IPS-11a (cell line): Measurements from ENCODE around the gene KDM6A.
"Not testable (repeated sequence)": the region's sequence is repeated elsewhere in the genome, so short reads cannot be mapped to it uniquely, and the experiment has no call there.

ENCODE experiments used
- H3K4me3 ChIP-seq: one replicate; pipeline ENCODE4 v1.5.1; 2013; ENCODE audit warnings: low read depth, low read length, control low read depth

The KDM6A gene

GRCh38 chrX:44884944-44885343 is 12.0 kb downstream of the KDM6A start:
- no peak overlapping the region for H3K4me3 ChIP-seq

DNA sequence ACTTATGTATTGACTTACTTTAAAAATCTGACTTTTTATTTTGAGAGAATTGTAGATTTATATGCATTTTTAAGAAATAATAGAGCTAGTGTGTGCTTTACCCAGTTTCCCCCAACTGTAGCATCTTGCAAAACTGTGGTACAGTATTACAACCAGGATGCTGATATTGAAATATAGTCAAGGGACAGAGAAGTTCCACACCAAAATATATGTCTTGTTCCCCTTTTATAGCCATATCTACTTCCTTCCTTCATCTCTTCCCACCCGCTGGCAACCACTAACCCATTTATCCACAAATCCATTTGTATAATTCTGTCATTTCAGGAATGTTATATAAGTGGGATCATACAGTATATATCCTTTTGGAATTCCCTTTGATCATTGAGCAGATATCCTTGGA is 16.8 kb downstream of the KDM6A start:
- no peak overlapping the region for H3K4me3 ChIP-seq

DNA sequence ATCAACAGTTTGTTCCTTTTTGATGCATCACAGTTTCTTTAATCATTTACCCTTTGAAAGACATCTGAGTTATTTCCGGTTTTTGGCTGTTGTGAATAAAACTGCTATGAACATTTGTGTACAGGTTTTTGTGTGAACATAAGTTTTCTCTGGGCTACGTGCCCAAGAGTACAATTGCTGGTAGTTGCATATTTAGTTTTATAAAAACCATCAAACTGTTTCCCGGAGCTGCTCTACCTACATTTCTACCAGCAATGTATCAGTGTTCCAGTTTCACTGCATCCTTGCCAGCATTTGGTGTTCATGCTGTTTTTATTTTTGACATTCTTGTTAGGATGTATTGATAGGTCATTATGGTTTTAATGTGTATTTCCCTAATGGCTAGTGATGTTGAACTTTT is 17.3 kb downstream of the KDM6A start:
- H3K4me3 ChIP-seq, result no peak overlapping the region

DNA sequence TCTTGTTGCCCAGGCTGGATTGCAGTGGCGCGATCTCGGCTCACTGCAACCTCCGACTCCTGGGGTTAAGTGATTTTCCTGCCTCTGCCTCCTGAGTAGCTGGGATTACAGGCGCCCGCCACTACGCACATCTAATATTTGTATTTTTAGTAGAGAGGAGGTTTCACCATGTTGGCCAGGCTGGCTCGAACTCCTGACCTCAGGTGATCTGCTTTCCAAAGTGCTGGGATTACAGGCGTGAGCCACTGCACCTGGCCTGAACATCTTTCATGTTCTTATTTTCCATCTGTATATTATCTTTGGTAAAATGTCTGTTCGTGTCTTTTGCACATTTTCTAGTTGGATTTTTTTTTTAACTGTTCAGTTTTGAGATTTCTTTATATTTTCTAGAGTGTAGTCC is 17.7 kb downstream of the KDM6A start:
- H3K4me3 ChIP-seq, result not testable (repeated sequence)

- no peak overlapping the region for H3K4me3 ChIP-seq
These were observed 18.7 kb downstream of the KDM6A start for GRCh38 chrX:44891642-44892041.

GRCh38 chrX:44896876-44897186 is 23.8 kb downstream of the KDM6A start:
- H3K4me3 ChIP-seq, result no peak overlapping the region

- H3K4me3 ChIP-seq, result no peak overlapping the region
These were observed 24.6 kb downstream of the KDM6A start for GRCh38 chrX:44897539-44897938.

GRCh38 chrX:44898411-44899221 is 25.6 kb downstream of the KDM6A start:
- H3K4me3 ChIP-seq, result no peak overlapping the region

DNA sequence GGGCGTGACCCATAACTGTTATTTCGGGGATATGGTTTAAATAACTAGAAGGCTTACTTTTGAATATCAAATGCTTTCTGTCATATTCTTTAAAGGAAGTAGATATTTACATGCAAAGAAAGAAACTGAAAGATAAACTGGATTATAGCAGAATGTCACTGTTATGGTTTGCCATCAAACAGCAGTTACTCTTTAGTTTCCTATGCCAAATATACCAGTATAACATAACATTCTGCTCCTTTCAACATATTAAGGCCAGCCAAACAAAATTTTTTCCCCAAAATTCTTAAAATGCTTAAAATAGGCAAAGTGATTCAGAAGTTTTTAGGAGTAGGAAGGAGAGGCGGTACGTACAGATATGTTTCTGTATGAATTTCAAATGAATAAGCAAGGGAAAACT is 27.0 kb downstream of the KDM6A start:
- no peak overlapping the region for H3K4me3 ChIP-seq

- H3K4me3 ChIP-seq, result no peak overlapping the region
These were observed 30.1 kb downstream of the KDM6A start for GRCh38 chrX:44903107-44903506.

GRCh38 chrX:44903830-44904530 is 31.0 kb downstream of the KDM6A start:
- H3K4me3 ChIP-seq, result no peak overlapping the region

DNA sequence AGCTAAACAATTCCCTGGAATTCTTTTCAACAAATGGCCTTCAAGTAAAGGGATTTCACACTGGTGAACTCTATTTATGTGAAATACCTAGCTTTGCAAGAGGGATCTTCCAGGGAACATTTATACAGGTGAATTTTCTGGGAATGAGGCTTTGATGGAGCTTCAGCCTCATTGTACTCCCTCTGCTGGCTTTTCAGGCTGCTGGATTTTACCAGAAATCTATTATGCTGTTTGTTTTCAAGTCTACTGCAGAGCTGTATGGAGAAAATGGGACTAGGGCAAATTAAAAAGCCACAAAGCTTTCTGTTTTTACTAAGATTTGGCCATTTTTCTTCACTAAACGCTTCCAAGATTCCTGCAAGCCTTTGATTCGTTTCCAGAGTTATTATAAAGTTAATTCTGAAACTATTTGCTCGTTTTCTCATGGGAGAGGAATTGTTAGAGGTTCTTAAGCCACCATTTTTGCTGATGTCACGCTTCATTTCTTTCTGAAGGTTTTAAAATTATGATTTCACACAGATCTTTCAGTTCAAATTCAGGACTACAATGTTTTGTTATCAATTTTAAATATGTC is 31.6 kb downstream of the KDM6A start:
- no peak overlapping the region for H3K4me3 ChIP-seq

DNA sequence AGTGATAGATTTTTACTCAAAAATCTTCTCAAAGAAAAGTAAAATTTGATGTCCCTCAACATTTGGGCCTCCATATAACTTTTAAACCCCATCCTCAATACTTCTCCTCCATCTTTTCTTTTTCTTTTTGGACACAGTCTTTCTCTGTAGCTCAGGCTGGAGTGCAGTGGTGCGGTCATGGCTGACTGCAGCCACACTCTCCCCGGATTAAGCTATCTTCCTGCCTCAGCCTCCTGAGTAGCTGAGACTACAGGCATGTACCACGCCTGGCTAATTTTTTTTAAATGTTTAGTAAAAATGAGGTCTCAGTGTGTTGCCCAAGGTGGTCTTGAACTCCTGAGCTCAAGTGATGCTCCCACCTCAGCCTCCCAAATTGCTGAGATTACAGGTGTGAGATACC is 33.1 kb downstream of the KDM6A start:
- no peak overlapping the region for H3K4me3 ChIP-seq

GRCh38 chrX:44906542-44906941 is 33.6 kb downstream of the KDM6A start:
- H3K4me3 ChIP-seq, result no peak overlapping the region

DNA sequence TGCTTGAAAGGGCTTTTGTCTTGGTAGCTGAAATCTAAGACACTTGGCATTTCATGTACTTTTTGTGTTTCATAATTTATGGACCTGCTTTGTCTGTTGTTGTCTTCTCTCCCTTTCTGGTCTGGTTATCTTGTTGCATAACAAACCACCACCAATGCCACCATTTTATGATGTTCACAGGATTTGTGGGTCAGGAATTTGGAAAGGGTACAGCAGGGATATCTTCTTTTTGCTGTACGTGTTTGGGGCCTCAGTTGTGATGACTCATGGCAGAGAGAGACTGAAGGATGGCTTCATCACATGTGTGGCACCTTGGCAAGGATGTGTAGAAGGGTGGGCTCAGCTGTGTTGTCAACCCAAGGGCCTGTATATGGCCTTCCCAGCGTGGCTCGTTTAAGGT is 35.2 kb downstream of the KDM6A start:
- no peak overlapping the region for H3K4me3 ChIP-seq

DNA sequence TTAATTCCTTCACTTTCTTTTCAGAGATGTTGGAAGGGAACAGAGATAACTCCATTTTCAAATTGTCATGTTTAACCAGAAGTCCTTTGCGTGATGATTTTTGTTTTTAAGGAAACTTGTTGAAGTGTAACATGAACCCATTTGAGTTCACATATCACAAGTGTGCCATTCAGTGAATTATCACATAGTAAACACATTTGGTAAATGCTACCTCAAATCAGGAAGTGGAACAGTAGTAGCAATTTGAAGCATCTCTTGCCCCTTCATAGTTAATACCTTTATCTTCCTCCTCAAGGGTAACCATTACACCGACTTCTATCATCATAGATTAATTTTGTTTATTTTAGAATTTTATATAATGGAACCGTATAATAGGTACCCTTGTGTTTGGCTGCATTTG is 35.8 kb downstream of the KDM6A start:
- no peak overlapping the region for H3K4me3 ChIP-seq

DNA sequence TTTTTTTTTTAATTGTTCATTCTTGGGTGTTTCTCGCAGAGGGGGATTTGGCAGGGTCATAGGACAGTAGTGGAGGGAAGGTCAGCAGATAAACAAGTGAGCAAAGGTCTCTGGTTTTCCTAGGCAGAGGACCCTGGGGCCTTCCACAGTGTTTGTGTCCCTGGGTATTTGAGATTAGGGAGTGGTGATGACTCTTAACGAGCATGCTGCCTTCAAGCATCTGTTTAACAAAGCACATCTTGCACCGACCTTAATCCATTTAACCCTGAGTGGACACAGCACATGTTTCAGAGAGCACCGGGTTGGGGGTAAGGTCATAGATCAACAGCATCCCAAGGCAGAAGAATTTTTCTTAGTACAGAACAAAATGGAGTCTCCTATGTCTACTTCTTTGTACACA is 37.5 kb downstream of the KDM6A start:
- not testable (repeated sequence) for H3K4me3 ChIP-seq

GRCh38 chrX:44911074-44911600 is 38.1 kb downstream of the KDM6A start:
- H3K4me3 ChIP-seq, result not testable (repeated sequence)

DNA sequence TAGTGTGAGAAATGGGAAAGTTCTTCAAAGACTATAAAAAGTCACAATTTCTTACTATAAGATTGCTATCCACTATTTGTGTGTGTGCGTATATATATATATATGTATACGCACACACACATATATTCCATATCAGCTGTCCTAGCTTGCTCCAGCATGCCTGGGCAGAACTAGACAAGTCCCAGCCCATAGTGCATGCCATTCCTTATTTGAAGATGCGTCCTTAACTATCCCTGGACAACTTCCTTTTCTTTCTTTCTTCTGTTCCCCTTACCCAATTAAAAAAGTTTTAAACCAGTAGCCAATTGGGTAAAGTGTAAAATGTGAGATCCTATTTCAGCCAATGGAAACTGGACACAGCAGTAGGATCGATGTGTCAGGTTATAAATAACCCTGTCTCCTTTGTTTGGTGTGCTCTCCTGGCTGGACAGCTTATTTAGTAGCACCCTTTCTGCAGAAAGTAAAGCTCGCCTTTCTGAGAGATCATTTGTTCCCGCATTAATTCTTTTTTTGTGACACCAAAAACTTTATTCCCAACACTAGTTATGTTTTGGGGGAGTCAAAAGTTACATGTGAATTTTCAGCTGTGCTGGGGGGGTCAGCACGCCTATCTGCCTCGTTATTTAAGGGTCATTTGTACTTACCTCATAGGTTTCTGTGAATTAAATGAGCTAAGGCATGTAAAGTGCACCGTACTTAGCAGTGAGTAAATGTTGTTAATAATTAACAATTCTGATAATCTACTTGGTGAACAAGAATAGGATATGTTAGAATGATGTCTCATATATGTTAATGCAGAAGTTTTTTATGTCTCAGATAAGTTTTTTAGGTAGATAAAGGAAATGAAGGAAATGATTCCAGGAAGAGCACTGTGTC is 40.9 kb downstream of the KDM6A start:
- H3K4me3 ChIP-seq, result no peak overlapping the region

DNA sequence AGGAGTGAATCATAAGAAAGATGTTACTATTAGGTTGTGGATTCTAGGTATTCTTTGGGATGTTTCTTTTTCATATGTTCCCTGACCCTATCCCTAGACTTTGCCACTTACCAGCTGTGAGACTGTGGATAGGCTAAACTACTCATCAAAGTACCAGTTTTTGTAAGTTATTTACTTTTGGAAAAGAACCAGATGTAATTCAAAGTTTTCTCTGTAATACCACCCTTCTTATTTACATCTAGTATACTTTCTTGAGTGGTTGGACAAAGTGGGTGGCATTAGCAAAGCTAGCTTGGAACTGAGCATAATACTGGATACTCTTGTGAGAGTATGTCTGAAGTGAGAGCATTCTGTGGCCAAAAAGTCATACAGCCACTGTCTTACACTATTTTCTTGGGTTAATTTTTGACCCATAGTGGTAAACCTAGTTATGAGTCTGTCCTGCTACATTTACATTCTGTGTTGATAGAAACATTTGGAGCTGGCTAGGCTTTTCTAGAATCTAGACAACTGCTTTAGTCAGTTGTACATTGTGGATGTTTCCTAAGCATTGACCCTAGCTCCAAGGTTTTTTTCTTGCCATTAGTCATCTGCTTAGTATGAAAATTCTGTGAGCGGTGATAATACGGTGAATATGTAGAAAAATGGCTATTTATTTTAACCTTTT is 41.7 kb downstream of the KDM6A start:
- no peak overlapping the region for H3K4me3 ChIP-seq
